SK-N-SH (cell line): ENCODE measurements around the gene AOC1. TPM values are rescaled to one million over a fixed set of nuclear protein-coding genes. Genes with fewer than 3 reads are reported as not detected.

ENCODE experiments used
- CTCF ChIA-PET: fragments of 300-600, 350-600 bp; formaldehyde crosslinking; extraction: SDS; loops from one replicate; lab custom pipeline; 2021; lab: Yijun Ruan, JAX
- POLR2A ChIA-PET: fragments of 350-600 bp; sonication (Branson Sonifier 250); formaldehyde crosslinking; extraction: SDS; loops from one replicate; lab custom pipeline; 2020; ENCODE audit warnings: antibody characterized with exemption, inconsistent platforms; lab: Yijun Ruan, JAX
- DNase-seq: peaks from one replicate; pipeline ENCODE4 v3.0.0; 2012
- H2AFZ ChIP-seq: fragments of 200-600 bp; sonication (generic); 2 replicates; pipeline ENCODE4 v1.8.1; 2016; ENCODE audit warnings: antibody characterized with exemption, mild to moderate bottlenecking, low read depth
- H3F3A ChIP-seq: fragments of 200-600 bp; sonication (generic); replicated peaks from 2 replicates; pipeline ENCODE3; 2016; ENCODE audit warnings: antibody characterized with exemption, mild to moderate bottlenecking; ENCODE audit not compliant: insufficient read depth
- H3K27ac ChIP-seq, 2 experiments: fragments of 200-500 bp in 1 of 2; fragments of 200-600 bp in 1 of 2; sonication (Bioruptor generic) in 1 of 2; sonication (generic), shearing (Covaris generic) in 1 of 2; 2 replicates each; pipeline versions ENCODE4 v1.5.1 to v1.6.1; 2014 to 2016; ENCODE audit warnings: low read depth in 2 of 2, inconsistent platforms in 1 of 2, low read length in 1 of 2, mild to moderate bottlenecking in 1 of 2, mixed read lengths in 1 of 2
- H3K27me3 ChIP-seq: fragments of 200-600 bp; sonication (generic), shearing (Covaris generic); 2 replicates; pipeline ENCODE4 v1.6.1; 2016; ENCODE audit warnings: mixed run types; ENCODE audit not compliant: insufficient read depth
- H3K36me3 ChIP-seq, 2 experiments: fragments of 200-500 bp in 1 of 2; fragments of 200-600 bp in 1 of 2; sonication (Bioruptor generic) in 1 of 2; sonication (generic) in 1 of 2; replicated peaks in 1 of 2; 2 replicates each; pipeline versions ENCODE3 to v1.5.1; 2014 to 2016; ENCODE audit warnings: low read length in 1 of 2, mild to moderate bottlenecking in 1 of 2; ENCODE audit not compliant: insufficient read depth in 2 of 2, control insufficient read depth in 1 of 2
- H3K4me1 ChIP-seq, 2 experiments: fragments of 200-500 bp in 1 of 2; fragments of 200-600 bp in 1 of 2; sonication (Bioruptor generic) in 1 of 2; sonication (generic), shearing (Covaris generic) in 1 of 2; 2 replicates each; pipeline versions ENCODE4 v1.5.1 to v1.6.1; 2014 to 2016; ENCODE audit warnings: low read depth in 1 of 2, low read length in 1 of 2, mixed run types in 1 of 2; ENCODE audit not compliant: insufficient read depth in 2 of 2, control insufficient read depth in 1 of 2
- H3K4me2 ChIP-seq: fragments of 200-600 bp; sonication (generic), shearing (Covaris generic); 2 replicates; pipeline ENCODE4 v1.6.1; 2017; ENCODE audit warnings: mixed run types
- H3K4me3 ChIP-seq, 2 experiments: fragments of 200-500 bp in 1 of 2; fragments of 200-600 bp in 1 of 2; sonication (Bioruptor generic) in 1 of 2; sonication (generic), shearing (Covaris generic) in 1 of 2; 2 replicates each; pipeline versions ENCODE4 v1.5.1 to v1.8.1; 2014 to 2016; ENCODE audit warnings: low read depth in 2 of 2, inconsistent platforms in 1 of 2, low read length in 1 of 2, mild to moderate bottlenecking in 1 of 2, mixed read lengths in 1 of 2, moderate library complexity in 1 of 2
- H3K79me2 ChIP-seq: fragments of 200-600 bp; sonication (generic); 2 replicates; pipeline ENCODE4 v1.8.1; 2017; ENCODE audit warnings: mild to moderate bottlenecking; ENCODE audit not compliant: insufficient read depth
- H3K9ac ChIP-seq: fragments of 200-600 bp; sonication (generic); 2 replicates; pipeline ENCODE4 v1.6.1; 2017; ENCODE audit warnings: mixed run types
- H3K9me2 ChIP-seq: fragments of 200-600 bp; sonication (generic); 2 replicates; pipeline ENCODE4 v1.6.1; 2017; ENCODE audit warnings: mixed run types
- H3K9me3 ChIP-seq: fragments of 200-600 bp; sonication (generic); 2 replicates; pipeline ENCODE4 v1.6.1; 2017; ENCODE audit warnings: mixed run types, mild to moderate bottlenecking, moderate library complexity
- H4K20me1 ChIP-seq: fragments of 200-600 bp; sonication (generic); 2 replicates; pipeline ENCODE4 v1.6.1; 2017; ENCODE audit warnings: mild to moderate bottlenecking, mixed run types; ENCODE audit not compliant: insufficient read depth
- CHD2 ChIP-seq: fragments of 150-350 bp; IDR thresholded peaks from 2 replicates; pipeline ENCODE4 v1.6.1; 2018; ENCODE audit warnings: low read length; ENCODE audit not compliant: partially characterized antibody
- EP300 ChIP-seq, 2 experiments: IDR thresholded peaks; 2 replicates each; pipeline versions ENCODE4 v1.4.0 to v1.6.1; 2012; ENCODE audit warnings: borderline replicate concordance in 1 of 2, low read depth in 1 of 2, low read length in 1 of 2
- JUND ChIP-seq: IDR thresholded peaks from 2 replicates; pipeline ENCODE4 v1.4.0; 2012
- MAX ChIP-seq: IDR thresholded peaks from 2 replicates; pipeline ENCODE4 v1.4.0; 2012; ENCODE audit warnings: low read depth
- MXI1 ChIP-seq: IDR thresholded peaks from 2 replicates; pipeline ENCODE4 v1.6.1; 2012; ENCODE audit warnings: mild to moderate bottlenecking, low read depth, low read length, improper control_type of control experiment
- NFIC ChIP-seq: IDR thresholded peaks from 2 replicates; pipeline ENCODE4 v1.4.0; 2012; ENCODE audit warnings: borderline replicate concordance
- POLR2AphosphoS5 ChIP-seq: IDR thresholded peaks from 2 replicates; pipeline ENCODE4 v1.6.1; 2012; ENCODE audit warnings: low read depth, low read length
- RCOR1 ChIP-seq: fragments of 150-350 bp; IDR thresholded peaks from 2 replicates; pipeline ENCODE4 v1.6.1; 2017; ENCODE audit warnings: antibody characterized with exemption, low read length
- REST ChIP-seq: IDR thresholded peaks from 2 replicates; pipeline ENCODE4 v1.6.1; 2012; ENCODE audit warnings: mild to moderate bottlenecking, low read depth, low read length, moderate library complexity
- SMC3 ChIP-seq: IDR thresholded peaks from 2 replicates; pipeline ENCODE4 v1.6.1; 2012; ENCODE audit warnings: low read depth, low read length, improper control_type of control experiment
- TEAD4 ChIP-seq: IDR thresholded peaks from 2 replicates; pipeline ENCODE4 v1.4.0; 2012; ENCODE audit warnings: mild to moderate bottlenecking, borderline replicate concordance; ENCODE audit not compliant: insufficient read depth
- USF1 ChIP-seq: IDR thresholded peaks from 2 replicates; pipeline ENCODE4 v1.4.0; 2012; ENCODE audit warnings: low read depth, borderline replicate concordance
- USF2 ChIP-seq: fragments of 150-350 bp; IDR thresholded peaks from 2 replicates; pipeline ENCODE4 v1.6.1; 2017; ENCODE audit warnings: antibody characterized with exemption, low read length, low read depth, borderline replicate concordance
- YY1 ChIP-seq: IDR thresholded peaks from 2 replicates; pipeline ENCODE4 v1.4.0; 2012; ENCODE audit warnings: low read depth, mild to moderate bottlenecking
- ZBTB33 ChIP-seq: IDR thresholded peaks from 2 replicates; pipeline ENCODE4 v1.4.0; 2012; ENCODE audit warnings: low read depth, borderline replicate concordance
- whole genome bisulfite sequencing: methylation state at CpG from one replicate; pipeline ENCODE4 v1.1.6; 2017; ENCODE audit warnings: low lambda C conversion rate; 5-methylcytosine and 5-hydroxymethylcytosine counted together
- polyA plus RNA-seq, 3 experiments: library from polyadenylated mRNA; depleted of rRNA; stranded (reverse); fragments of >200 nt; gene quantifications; 2 replicates each; pipeline ENCODE4 v1.2.3, GENCODE V29; 2012
- TF ChIP-seq, protein P1 (sequence below): fragments of 200-600 bp; sonication (generic); IDR thresholded peaks from 2 replicates; pipeline ENCODE4 v1.6.1; 2017; ENCODE audit warnings: antibody characterized with exemption, mild to moderate bottlenecking, moderate library complexity
- TF ChIP-seq, protein P2 (sequence below): IDR thresholded peaks from 2 replicates; pipeline ENCODE4; 2012
- TF ChIP-seq, protein P3 (sequence below): fragments of 150-350 bp; IDR thresholded peaks from 2 replicates; pipeline ENCODE4 v1.6.1; 2016; ENCODE audit warnings: mild to moderate bottlenecking, low read depth, low read length

Gene AOC1
- polyA plus RNA-seq, 1 of the 3 experiments (the other 2 are of a cell fraction) = not detected

- POLR2A ChIA-PET = no interaction called here
- CTCF ChIA-PET = interaction anchor here (1.2 to 1.6 kb wide), 2 partner anchors 14 to 36 kb away, joined by 3 to 6 read pairs; no protein-coding TSS in a partner anchor
- TF ChIP-seq RCOR1 (no peak), TEAD4 (no peak), EP300 (IDR thresholded peaks at IDR 0.05; ENCODE audit: borderline replicate concordance in 1 of 2, low read depth in 1 of 2, low read length in 1 of 2) (no peak), YY1 (no peak), NFIC (no peak), ZBTB33 (no peak), JUND (no peak), CHD2 (no peak), REST (no peak), MXI1 (no peak), SMC3 (no peak), POLR2AphosphoS5 (no peak), MAX (no peak), USF1 (no peak), USF2 (no peak)
- TF ChIP-seq, protein P1, sequence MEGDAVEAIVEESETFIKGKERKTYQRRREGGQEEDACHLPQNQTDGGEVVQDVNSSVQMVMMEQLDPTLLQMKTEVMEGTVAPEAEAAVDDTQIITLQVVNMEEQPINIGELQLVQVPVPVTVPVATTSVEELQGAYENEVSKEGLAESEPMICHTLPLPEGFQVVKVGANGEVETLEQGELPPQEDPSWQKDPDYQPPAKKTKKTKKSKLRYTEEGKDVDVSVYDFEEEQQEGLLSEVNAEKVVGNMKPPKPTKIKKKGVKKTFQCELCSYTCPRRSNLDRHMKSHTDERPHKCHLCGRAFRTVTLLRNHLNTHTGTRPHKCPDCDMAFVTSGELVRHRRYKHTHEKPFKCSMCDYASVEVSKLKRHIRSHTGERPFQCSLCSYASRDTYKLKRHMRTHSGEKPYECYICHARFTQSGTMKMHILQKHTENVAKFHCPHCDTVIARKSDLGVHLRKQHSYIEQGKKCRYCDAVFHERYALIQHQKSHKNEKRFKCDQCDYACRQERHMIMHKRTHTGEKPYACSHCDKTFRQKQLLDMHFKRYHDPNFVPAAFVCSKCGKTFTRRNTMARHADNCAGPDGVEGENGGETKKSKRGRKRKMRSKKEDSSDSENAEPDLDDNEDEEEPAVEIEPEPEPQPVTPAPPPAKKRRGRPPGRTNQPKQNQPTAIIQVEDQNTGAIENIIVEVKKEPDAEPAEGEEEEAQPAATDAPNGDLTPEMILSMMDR = no peak
- TF ChIP-seq, protein P2, sequence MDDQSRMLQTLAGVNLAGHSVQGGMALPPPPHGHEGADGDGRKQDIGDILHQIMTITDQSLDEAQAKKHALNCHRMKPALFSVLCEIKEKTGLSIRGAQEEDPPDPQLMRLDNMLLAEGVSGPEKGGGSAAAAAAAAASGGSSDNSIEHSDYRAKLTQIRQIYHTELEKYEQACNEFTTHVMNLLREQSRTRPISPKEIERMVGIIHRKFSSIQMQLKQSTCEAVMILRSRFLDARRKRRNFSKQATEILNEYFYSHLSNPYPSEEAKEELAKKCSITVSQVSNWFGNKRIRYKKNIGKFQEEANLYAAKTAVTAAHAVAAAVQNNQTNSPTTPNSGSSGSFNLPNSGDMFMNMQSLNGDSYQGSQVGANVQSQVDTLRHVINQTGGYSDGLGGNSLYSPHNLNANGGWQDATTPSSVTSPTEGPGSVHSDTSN = no peak
- TF ChIP-seq, protein P3, sequence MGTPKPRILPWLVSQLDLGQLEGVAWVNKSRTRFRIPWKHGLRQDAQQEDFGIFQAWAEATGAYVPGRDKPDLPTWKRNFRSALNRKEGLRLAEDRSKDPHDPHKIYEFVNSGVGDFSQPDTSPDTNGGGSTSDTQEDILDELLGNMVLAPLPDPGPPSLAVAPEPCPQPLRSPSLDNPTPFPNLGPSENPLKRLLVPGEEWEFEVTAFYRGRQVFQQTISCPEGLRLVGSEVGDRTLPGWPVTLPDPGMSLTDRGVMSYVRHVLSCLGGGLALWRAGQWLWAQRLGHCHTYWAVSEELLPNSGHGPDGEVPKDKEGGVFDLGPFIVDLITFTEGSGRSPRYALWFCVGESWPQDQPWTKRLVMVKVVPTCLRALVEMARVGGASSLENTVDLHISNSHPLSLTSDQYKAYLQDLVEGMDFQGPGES = no peak
- TF ChIP-seq, all 33 proteins: peak for 0
- Histone ChIP-seq H3K9ac (no peak overlapping the region), H3K9me3 (no peaks in the 10 kb centered on the region), H3K4me2 (no peak overlapping the region), H3K27ac (no peak overlapping the region), H3K27me3 (no peaks in the 10 kb centered on the region), H4K20me1 (no peaks in the 10 kb centered on the region), H2AFZ (no peak overlapping the region), H3K4me3 (no peak overlapping the region), H3K9me2 (no peaks in the 10 kb centered on the region), H3K4me1 (peaks cover 0 to 9% of the 10 kb centered on the region in 2 experiments; a peak in 1 of 4 replicates), H3K36me3 (no peaks in the 10 kb centered on the region), H3F3A (no peaks in the 10 kb centered on the region), H3K79me2 (no peaks in the 10 kb centered on the region)
- DNase-seq = no peak
- WGBS = 38% methylated on average over 6 of the region's 6 CpGs
Measured at GRCh38 chr7:150862356-150862755, 10.0 kb downstream of the AOC1 start.
